Activated CD4-positive, alpha-beta T cell treated with anti-CD3 and anti-CD28 coated beads for 48 hours (primary cell): ENCODE measurements around the gene C12orf42.

Source experiments
- DNase-seq: peaks from one replicate; pipeline ENCODE4 v3.0.0-alpha.2; 2020

Gene C12orf42

GRCh38 chr12:103331643-103332042 lies 164.1 kb downstream of the C12orf42 start:
- DNase-seq: no peak

GRCh38 chr12:103330672-103331071 lies 165.1 kb downstream of the C12orf42 start:
- no peak for DNase-seq

GRCh38 chr12:103327676-103328075 lies 168.1 kb downstream of the C12orf42 start:
- DNase-seq: no peak

GRCh38 chr12:103326190-103326589 lies 169.6 kb downstream of the C12orf42 start:
- peak; percentile 3 for DNase-seq

- no peak for DNase-seq
Observed at GRCh38 chr12:103318566-103318965, 177.2 kb downstream of the C12orf42 start.

DNA sequence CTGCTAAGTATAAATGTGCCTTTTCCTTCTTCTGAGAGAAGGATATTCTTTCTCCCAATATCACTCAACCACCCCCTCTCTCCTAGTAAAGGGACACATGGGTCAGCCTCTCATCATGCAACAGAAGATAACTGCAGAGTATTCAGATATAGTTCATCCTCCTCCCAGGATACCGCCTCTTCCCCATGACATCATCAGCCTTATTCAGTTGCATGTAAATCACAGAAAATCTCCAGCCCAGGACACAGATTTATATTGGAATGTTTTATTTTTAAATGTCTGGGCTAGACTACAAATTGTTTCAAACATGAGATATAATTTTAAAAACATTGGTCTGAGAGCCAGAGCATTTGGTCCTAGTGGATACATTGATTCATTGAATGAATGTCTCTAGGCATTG lies 178.5 kb downstream of the C12orf42 start:
- DNase-seq: no peak

DNA sequence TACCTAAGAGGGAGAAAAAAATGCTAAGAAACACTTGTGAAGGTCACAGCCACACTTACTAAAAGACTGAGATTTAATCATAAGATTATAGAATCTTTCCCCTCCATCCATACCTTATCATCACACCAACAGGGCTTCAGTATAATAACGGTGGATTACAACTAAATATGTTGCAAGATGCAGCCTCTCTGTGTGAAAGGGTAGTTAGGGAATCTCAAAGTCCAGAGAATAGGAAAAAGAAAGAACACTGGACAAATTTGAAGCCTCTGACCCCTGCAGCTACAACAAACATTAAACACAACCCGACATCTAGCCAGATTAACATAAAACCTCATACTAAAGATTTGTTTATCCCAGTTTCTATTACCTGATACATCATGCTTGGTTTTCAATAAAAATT lies 181.0 kb downstream of the C12orf42 start:
- no peak for DNase-seq

DNA sequence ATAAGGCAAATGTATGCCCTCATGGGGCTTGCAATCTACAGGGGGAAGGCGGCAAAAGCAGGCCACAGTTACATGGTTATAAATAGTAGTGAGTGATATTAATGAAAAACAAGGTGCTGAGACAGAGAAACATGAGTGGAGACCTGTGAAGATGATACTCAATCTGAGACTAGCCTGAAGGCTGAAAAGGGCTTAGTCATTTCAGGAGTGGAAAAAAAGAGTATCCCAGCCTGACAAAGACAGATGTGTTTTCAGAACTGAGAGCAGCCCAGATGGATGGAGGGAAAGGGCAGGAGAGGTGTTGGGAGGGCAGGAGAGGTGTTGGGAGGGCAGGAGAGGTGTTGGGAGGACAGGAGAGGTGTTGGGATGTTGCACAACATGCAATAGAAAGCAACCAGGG lies 181.9 kb downstream of the C12orf42 start:
- DNase-seq: no peak

- no peak for DNase-seq
Observed at GRCh38 chr12:103312742-103313354, 182.9 kb downstream of the C12orf42 start.

DNA sequence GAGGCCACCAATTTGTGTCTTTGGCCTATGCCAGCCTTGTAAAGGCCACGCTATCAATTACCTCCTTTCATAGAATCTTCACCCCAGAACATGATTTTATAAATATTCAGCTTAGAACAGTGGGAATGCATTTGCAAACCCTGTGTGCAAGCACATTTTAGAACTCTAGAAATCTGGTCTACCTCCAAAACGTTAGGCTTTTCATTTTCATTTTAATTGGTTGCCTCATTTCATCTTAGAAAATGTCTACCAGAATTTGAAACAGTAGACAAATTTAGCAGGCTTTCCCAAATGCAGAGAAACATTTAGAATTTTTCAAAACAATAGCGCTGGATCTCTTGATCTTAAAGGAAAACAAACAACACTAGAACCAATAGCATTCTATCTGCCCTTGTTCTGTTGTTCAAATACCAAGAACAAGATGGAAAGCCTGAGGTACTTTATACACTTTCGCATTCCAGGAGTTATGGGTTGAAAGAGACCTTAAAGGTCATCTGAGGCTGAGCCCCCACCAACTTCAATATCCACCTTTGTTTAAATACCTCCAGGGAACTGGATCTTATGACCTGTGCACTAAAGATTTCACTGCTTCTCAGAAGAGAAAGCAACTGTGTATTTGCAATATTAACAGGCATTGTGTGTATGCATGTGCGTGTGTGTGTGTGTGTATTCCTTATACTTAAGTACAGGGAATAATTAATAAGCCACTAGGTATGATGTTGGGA lies 185.1 kb downstream of the C12orf42 start:
- no peak for DNase-seq

DNA sequence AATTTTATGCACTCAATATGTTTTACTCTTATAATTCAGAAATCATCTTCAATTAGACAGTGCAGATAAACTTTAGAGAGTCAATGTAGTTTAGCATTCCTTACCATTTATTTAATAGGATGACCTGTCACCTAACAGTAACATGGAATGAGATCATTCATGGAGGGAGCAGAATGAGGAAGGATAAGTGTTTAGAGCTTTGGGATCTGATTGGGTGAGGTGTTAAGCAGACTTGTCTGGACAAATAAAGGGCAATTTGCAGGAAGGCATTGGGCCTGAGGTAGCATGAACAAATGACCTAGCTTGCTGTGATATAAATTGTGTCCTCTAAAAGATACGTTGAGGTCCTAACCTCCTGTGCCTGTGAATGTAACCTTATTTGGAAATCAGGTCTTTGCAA lies 187.4 kb downstream of the C12orf42 start:
- DNase-seq: no peak

- DNase-seq: no peak
Observed at GRCh38 chr12:103303484-103303883, 192.3 kb downstream of the C12orf42 start.

DNA sequence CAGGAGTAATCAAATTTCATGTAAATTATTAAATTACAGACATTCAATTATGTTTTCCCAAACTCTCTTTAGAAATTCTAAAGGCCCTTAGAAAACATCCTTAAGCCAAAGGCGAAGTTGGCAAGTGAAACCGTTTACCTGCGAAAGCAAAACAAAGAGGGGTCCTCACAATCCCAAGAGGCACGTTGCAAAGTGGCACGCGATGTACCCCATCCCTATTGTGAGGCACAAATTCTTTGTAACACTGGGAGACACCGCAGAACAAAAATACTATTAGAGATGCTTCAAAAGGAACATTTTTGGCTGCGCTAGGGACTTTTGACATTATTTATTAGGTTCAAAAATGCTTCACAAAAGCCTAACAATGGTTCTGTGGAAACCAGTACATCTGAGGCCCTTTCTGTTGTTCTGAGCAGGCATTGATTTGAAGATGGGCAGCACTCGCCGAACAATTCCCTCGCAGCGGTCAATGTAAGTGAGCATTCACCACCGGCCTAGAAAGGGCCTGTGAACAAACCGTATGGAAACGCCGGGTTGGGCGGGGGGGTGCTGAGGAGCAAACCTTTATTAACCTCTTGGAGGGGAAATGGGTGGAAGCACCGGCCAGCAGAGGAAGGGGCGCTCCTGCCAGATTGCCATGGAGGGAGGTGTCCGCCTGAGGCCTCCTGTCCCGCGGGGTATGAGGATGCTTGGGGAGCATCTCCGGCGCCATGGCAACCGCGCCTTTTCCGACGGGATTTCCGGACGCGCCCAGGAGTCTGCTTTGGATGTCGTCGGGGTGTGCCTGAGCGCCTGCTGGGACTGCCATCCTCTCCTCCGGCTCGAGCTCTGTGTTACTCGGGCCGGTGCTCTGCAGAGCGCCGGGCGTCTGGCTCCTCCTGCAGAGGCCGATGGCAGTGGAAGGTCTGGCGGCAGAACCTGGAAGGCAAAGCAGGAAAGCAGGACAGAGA lies 193.9 kb downstream of the C12orf42 start:
- no peak for DNase-seq

GRCh38 chr12:103288016-103288415 lies 207.8 kb downstream of the C12orf42 start:
- no peak for DNase-seq

- no peak for DNase-seq
Observed at GRCh38 chr12:103282124-103282523, 213.6 kb downstream of the C12orf42 start.

GRCh38 chr12:103279444-103279843 lies 216.3 kb downstream of the C12orf42 start:
- no peak for DNase-seq

- DNase-seq: no peak
Observed at GRCh38 chr12:103278329-103278728, 217.4 kb downstream of the C12orf42 start.

- no peak for DNase-seq
Observed at GRCh38 chr12:103273645-103274044, 222.1 kb downstream of the C12orf42 start.

DNA sequence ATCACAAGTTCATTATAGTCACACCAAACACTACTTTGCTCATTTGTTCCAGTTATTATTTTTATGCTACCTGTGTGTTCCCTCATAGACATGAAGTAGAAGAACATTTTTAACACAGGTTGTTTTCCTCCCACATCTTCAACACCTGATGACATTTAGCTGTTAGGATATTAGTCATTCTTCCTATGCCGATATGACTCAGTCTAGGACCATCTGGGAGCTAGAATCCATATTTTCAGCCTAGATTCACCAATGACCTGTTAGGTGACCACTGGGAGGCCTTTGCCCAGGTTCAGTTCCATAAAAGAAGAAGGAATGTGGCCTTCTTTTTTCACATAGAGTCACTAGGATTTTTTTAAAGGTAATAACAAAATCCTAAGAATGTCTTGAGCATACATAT lies 222.8 kb downstream of the C12orf42 start:
- no peak for DNase-seq

DNA sequence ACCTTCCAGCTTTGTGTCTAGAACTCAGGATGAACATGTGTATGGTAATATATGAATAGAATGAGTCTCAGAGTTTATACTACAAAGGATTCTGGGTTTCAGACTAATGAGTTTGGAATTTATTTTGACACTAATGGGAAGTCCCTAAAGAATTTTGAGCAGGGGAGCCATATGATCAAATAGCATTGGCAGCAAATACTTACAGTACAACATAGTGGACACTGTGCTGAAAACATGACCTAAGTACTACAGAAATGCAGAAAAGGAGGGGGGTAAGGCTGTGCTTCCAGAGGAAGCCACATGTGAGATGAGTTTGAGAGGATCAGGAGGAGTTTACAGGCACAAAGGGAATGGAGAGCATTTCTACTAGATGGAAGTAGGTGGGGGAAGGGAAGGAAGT lies 225.8 kb downstream of the C12orf42 start:
- no peak for DNase-seq

- peak; percentile 2 for DNase-seq
Observed at GRCh38 chr12:103268831-103269514, 226.8 kb downstream of the C12orf42 start.

DNA sequence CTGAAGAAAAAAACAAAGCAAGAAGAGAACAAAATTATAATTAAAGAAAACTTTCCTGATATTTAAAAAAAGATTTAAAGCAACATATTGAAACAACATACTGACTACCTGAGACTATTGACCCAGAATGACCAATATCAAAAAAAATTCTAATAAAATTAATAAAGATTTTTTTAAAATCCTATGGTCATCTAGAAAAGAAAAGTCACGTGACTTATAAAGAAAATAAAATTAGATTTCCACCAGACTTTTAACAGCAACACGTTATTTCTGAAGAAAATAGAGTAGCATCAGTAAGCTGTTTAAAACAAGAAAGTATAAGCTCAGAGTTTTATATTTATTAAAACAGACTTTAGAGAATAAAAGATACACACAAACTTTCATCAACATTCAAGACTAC lies 238.0 kb downstream of the C12orf42 start:
- DNase-seq: no peak
